ENCODE measurements around the gene ERBB4.

The ERBB4 gene

GRCh38 chr2:211371465-211371864 lies 1167.1 kb downstream of the ERBB4 start:
- H3K9me2 ChIP-seq (replicated peaks; ENCODE audit: low read depth, low read length): no peaks in the 10 kb centered on the region
- H3K27me3 ChIP-seq (ENCODE audit: insufficient read depth, low read length, poor library complexity, severe bottlenecking): no peaks in the 10 kb centered on the region
- H3K79me2 ChIP-seq (ENCODE audit: insufficient read depth, low read length): no peaks in the 10 kb centered on the region
- TF ChIP-seq CTCF (conservative IDR thresholded peaks at IDR 0.05; ENCODE audit: low read length) (no peak), EZH2phosphoT487 (IDR thresholded peaks at IDR 0.05; ENCODE audit: borderline replicate concordance) (no peak)
- H3F3A ChIP-seq (ENCODE audit: low read depth): no peaks in the 10 kb centered on the region
- no peaks in the 10 kb centered on the region for H3K36me3 ChIP-seq (ENCODE audit: insufficient read depth, low read length)
- no peak overlapping the region for H3K4me3 ChIP-seq (ENCODE audit: low read length, poor library complexity, severe bottlenecking)
- H2AFZ ChIP-seq (ENCODE audit: low read length): no peak overlapping the region
- no peak overlapping the region for H3K4me2 ChIP-seq (ENCODE audit: low read depth, low read length, poor library complexity, severe bottlenecking)
- no peaks in the 10 kb centered on the region for H3K4me1 ChIP-seq (ENCODE audit: insufficient read depth, low read length, poor library complexity, severe bottlenecking)
- H3K9ac ChIP-seq (ENCODE audit: low read depth, low read length, poor library complexity, severe bottlenecking): no peak overlapping the region
- no peaks in the 10 kb centered on the region for H3K9me3 ChIP-seq (ENCODE audit: insufficient read depth, low read depth, low read length)
- no peaks in the 10 kb centered on the region for H4K20me1 ChIP-seq (ENCODE audit: insufficient read depth, low read length, poor library complexity, severe bottlenecking)

GRCh38 chr2:211368467-211368866 lies 1170.1 kb downstream of the ERBB4 start:
- no peaks in the 10 kb centered on the region for H3K36me3 ChIP-seq (ENCODE audit: insufficient read depth, low read length)
- no peaks in the 10 kb centered on the region for H3K9me2 ChIP-seq (replicated peaks; ENCODE audit: low read depth, low read length)
- H3K9ac ChIP-seq (ENCODE audit: low read depth, low read length, poor library complexity, severe bottlenecking): no peak overlapping the region
- no peak for TF ChIP-seq CTCF (conservative IDR thresholded peaks at IDR 0.05; ENCODE audit: low read length)
- TF ChIP-seq EZH2phosphoT487 (IDR thresholded peaks at IDR 0.05; ENCODE audit: borderline replicate concordance): no peak
- H3K4me1 ChIP-seq (ENCODE audit: insufficient read depth, low read length, poor library complexity, severe bottlenecking): peaks cover 14% of the 10 kb centered on the region
- H2AFZ ChIP-seq (ENCODE audit: low read length): peak overlapping the region; percentile 30; the same call in 1 of the 2 replicates
- no peaks in the 10 kb centered on the region for H3K27me3 ChIP-seq (ENCODE audit: insufficient read depth, low read length, poor library complexity, severe bottlenecking)
- H4K20me1 ChIP-seq (ENCODE audit: insufficient read depth, low read length, poor library complexity, severe bottlenecking): no peaks in the 10 kb centered on the region
- no peak overlapping the region for H3K4me3 ChIP-seq (ENCODE audit: low read length, poor library complexity, severe bottlenecking)
- H3K9me3 ChIP-seq (ENCODE audit: insufficient read depth, low read depth, low read length): no peaks in the 10 kb centered on the region
- no peaks in the 10 kb centered on the region for H3F3A ChIP-seq (ENCODE audit: low read depth)
- no peak overlapping the region for H3K4me2 ChIP-seq (ENCODE audit: low read depth, low read length, poor library complexity, severe bottlenecking)
- no peaks in the 10 kb centered on the region for H3K79me2 ChIP-seq (ENCODE audit: insufficient read depth, low read length)

GRCh38 chr2:211367711-211368110 lies 1170.9 kb downstream of the ERBB4 start:
- Histone ChIP-seq H3K9me3 (ENCODE audit: insufficient read depth, low read depth, low read length) (no peaks in the 10 kb centered on the region), H3K27me3 (ENCODE audit: insufficient read depth, low read length, poor library complexity, severe bottlenecking) (no peaks in the 10 kb centered on the region), H3K9me2 (replicated peaks; ENCODE audit: low read depth, low read length) (no peaks in the 10 kb centered on the region), H3K36me3 (ENCODE audit: insufficient read depth, low read length) (no peaks in the 10 kb centered on the region), H4K20me1 (ENCODE audit: insufficient read depth, low read length, poor library complexity, severe bottlenecking) (no peaks in the 10 kb centered on the region), H3F3A (ENCODE audit: low read depth) (no peaks in the 10 kb centered on the region), H3K4me2 (ENCODE audit: low read depth, low read length, poor library complexity, severe bottlenecking) (no peak overlapping the region), H3K79me2 (ENCODE audit: insufficient read depth, low read length) (no peaks in the 10 kb centered on the region), H3K4me3 (ENCODE audit: low read length, poor library complexity, severe bottlenecking) (no peak overlapping the region), H2AFZ (ENCODE audit: low read length) (peak overlapping the region; percentile 81; the same call in 1 of the 2 replicates), H3K4me1 (ENCODE audit: insufficient read depth, low read length, poor library complexity, severe bottlenecking) (peaks cover 14% of the 10 kb centered on the region), H3K9ac (ENCODE audit: low read depth, low read length, poor library complexity, severe bottlenecking) (no peak overlapping the region)
- TF ChIP-seq CTCF (conservative IDR thresholded peaks at IDR 0.05; ENCODE audit: low read length) (no peak), EZH2phosphoT487 (IDR thresholded peaks at IDR 0.05; ENCODE audit: borderline replicate concordance) (no peak)
